Colonic mucosa (tissue), 4 donors: ENCODE results near the gene CTLA4. TPM values are rescaled to one million over a fixed set of nuclear protein-coding genes. Genes with fewer than 3 reads are reported as not detected.

Experiments
- DNase-seq: peaks from one replicate; pipeline ENCODE4 v3.0.0-alpha.2; 2020
- H3K27ac ChIP-seq: fragments of 200-600 bp; one replicate; pipeline ENCODE4 v1.8.0; 2021
- H3K27me3 ChIP-seq: fragments of 200-600 bp; one replicate; pipeline ENCODE4 v1.8.0; 2021
- H3K36me3 ChIP-seq: fragments of 200-600 bp; one replicate; pipeline ENCODE4 v1.8.0; 2021
- H3K4me1 ChIP-seq: fragments of 200-600 bp; one replicate; pipeline ENCODE4 v1.8.0; 2021; ENCODE audit warnings: mild to moderate bottlenecking
- H3K4me3 ChIP-seq: fragments of 200-600 bp; one replicate; pipeline ENCODE4 v1.8.0; 2021
- H3K9ac ChIP-seq, 2 donors: one replicate each; pipeline ENCODE4 v1.7.0; 2013; ENCODE audit warnings: control low read depth in 2 of 2, low read depth in 2 of 2, low read length in 2 of 2
- H3K9me3 ChIP-seq: fragments of 200-600 bp; one replicate; pipeline ENCODE4 v1.8.0; 2021
- CTCF ChIP-seq: fragments of 200-600 bp; IDR thresholded peaks from one replicate; pipeline ENCODE4 v1.8.0; 2022; ENCODE audit warnings: antibody characterized with exemption, mild to moderate bottlenecking
- intact Hi-C: fragments of 100-400 bp; cut with DNase I; formaldehyde crosslinking; loops from one replicate; pipeline ENCODE4 v1.14.1; 2022
- total RNA-seq, 2 donors: library from RNA; stranded (reverse); fragmentation: NEBNext Ultra II Directional in 1 of 2; extraction: Animal tissue kit (Norgen Biotek cat#: 25700) in 1 of 2; gene quantifications; one replicate each; pipeline ENCODE4 v1.2.1, GENCODE V29; 2021
- donor health status: healthy.
- donor health status: DM: no; HTN: no; CAD: no.
- donor health status: DM: no; HTN: no; CAD: no.

CTLA4 gene
- total RNA-seq, 2 donors from 2014 or later, result 0.56 to 0.84 TPM

- H3K36me3 ChIP-seq, result no peaks in the 10 kb centered on the region
- H3K9me3 ChIP-seq, result no peaks in the 10 kb centered on the region
- H3K9ac ChIP-seq, result no peak overlapping the region
- no peaks in the 10 kb centered on the region for H3K4me1 ChIP-seq
- DNase-seq, result no peak
- intact Hi-C loops, result no loop called here
- H3K27me3 ChIP-seq, result no peaks in the 10 kb centered on the region
- TF ChIP-seq CTCF, result no peak
- H3K27ac ChIP-seq, result no peak overlapping the region
- no peak overlapping the region for H3K4me3 ChIP-seq
Observed at GRCh38 chr2:203835420-203835819, 32.2 kb upstream of the CTLA4 start.

- H3K9me3 ChIP-seq, result no peaks in the 10 kb centered on the region
- TF ChIP-seq CTCF, result no peak
- H3K27me3 ChIP-seq, result no peaks in the 10 kb centered on the region
- DNase-seq, result no peak
- H3K27ac ChIP-seq, result no peak overlapping the region
- H3K4me1 ChIP-seq, result no peaks in the 10 kb centered on the region
- intact Hi-C loops, result no loop called here
- no peaks in the 10 kb centered on the region for H3K36me3 ChIP-seq
- no peak overlapping the region for H3K4me3 ChIP-seq
- no peak overlapping the region for H3K9ac ChIP-seq
Observed at GRCh38 chr2:203835892-203836800, 31.4 kb upstream of the CTLA4 start.

GRCh38 chr2:203840655-203841205 is 26.8 kb upstream of the CTLA4 start:
- no peaks in the 10 kb centered on the region for H3K9me3 ChIP-seq
- H3K4me1 ChIP-seq, result no peaks in the 10 kb centered on the region
- no peak for DNase-seq
- intact Hi-C loops, result no loop called here
- no peak overlapping the region for H3K9ac ChIP-seq
- H3K36me3 ChIP-seq, result no peaks in the 10 kb centered on the region
- H3K4me3 ChIP-seq, result no peak overlapping the region
- no peaks in the 10 kb centered on the region for H3K27me3 ChIP-seq
- no peak for TF ChIP-seq CTCF
- no peak overlapping the region for H3K27ac ChIP-seq

GRCh38 chr2:203841654-203842053 is 25.9 kb upstream of the CTLA4 start:
- no peaks in the 10 kb centered on the region for H3K9me3 ChIP-seq
- DNase-seq, result no peak
- no peaks in the 10 kb centered on the region for H3K4me1 ChIP-seq
- H3K36me3 ChIP-seq, result no peaks in the 10 kb centered on the region
- H3K9ac ChIP-seq, result no peak overlapping the region
- TF ChIP-seq CTCF, result no peak
- no peak overlapping the region for H3K27ac ChIP-seq
- no peaks in the 10 kb centered on the region for H3K27me3 ChIP-seq
- intact Hi-C loops, result no loop called here
- H3K4me3 ChIP-seq, result no peak overlapping the region

GRCh38 chr2:203842373-203842772 is 25.2 kb upstream of the CTLA4 start:
- H3K36me3 ChIP-seq, result no peaks in the 10 kb centered on the region
- no peak for TF ChIP-seq CTCF
- DNase-seq, result no peak
- no peak overlapping the region for H3K9ac ChIP-seq
- no peaks in the 10 kb centered on the region for H3K4me1 ChIP-seq
- intact Hi-C loops, result no loop called here
- no peak overlapping the region for H3K27ac ChIP-seq
- H3K4me3 ChIP-seq, result no peak overlapping the region
- H3K9me3 ChIP-seq, result no peaks in the 10 kb centered on the region
- no peaks in the 10 kb centered on the region for H3K27me3 ChIP-seq
